K562 (cell line): Measurements from ENCODE around the gene ERVK3-1. TPM values are rescaled to one million over a fixed set of nuclear protein-coding genes. Genes with fewer than 3 reads are reported as not detected.

Experiments
- ATAC-seq: fragments of 200-7000 bp; cut with Tn5 transposase; 3 replicates; pipeline ENCODE4 v1.9.1; 2020; ENCODE audit warnings: moderate library complexity
- BruUV-seq: library from RNA; stranded (reverse); fragments of 400-500 nt; replicated peaks from 2 replicates; lab custom pipeline; 2021; lab: Mats Ljungman, UMichigan
- CTCF ChIA-PET: fragments of 300-600 bp; formaldehyde crosslinking; extraction: SDS; loops from one replicate; lab custom pipeline; 2021; ENCODE audit warnings: low intra/inter-chr PET ratio; lab: Yijun Ruan, JAX
- POLR2A ChIA-PET: fragments of 300-600, 350-650 bp; sonication (Branson Sonifier 250); formaldehyde crosslinking; extraction: SDS; loops from one replicate; lab custom pipeline; 2021; ENCODE audit warnings: antibody characterized with exemption, inconsistent platforms; lab: Yijun Ruan, JAX
- DNase-seq, 4 experiments: peaks; one replicate each; pipeline versions ENCODE4 v3.0.0 to v3.0.0-alpha.2; 2011 to 2018; ENCODE audit warnings: low spot score in 3 of 4, mixed read lengths in 3 of 4; ENCODE audit errors: extremely low read depth in 1 of 4
- FAIRE-seq: peaks from 2 replicates; lab custom pipeline; 2011; peaks lifted over from hg19 to GRCh38; lab: Jason Lieb, UNC
- H2AFZ ChIP-seq: 2 replicates; pipeline ENCODE4 v1.6.0; 2011; ENCODE audit warnings: low read depth, low read length, control low read depth, inconsistent platforms
- H3K27ac ChIP-seq: fragments of 200-600 bp; 3 replicates; pipeline ENCODE4 v1.8.0; 2011; ENCODE audit warnings: low read depth, mild to moderate bottlenecking, control low read depth, inconsistent platforms, low read length, moderate library complexity, mixed read lengths; ENCODE audit errors: extremely low read depth
- H3K27me3 ChIP-seq, 2 experiments: fragments of 300-600 bp in 1 of 2; 2 replicates in 1 of 2; 3 replicates in 1 of 2; pipeline versions ENCODE4 v1.6.0 to v1.8.0; 2011; ENCODE audit warnings: inconsistent platforms in 2 of 2, low read length in 2 of 2, mild to moderate bottlenecking in 1 of 2, mixed read lengths in 1 of 2, moderate library complexity in 1 of 2; ENCODE audit not compliant: control insufficient read depth in 2 of 2, insufficient read depth in 2 of 2
- H3K36me3 ChIP-seq: fragments of 300-600 bp; 3 replicates; pipeline ENCODE4 v1.8.0; 2011; ENCODE audit warnings: mild to moderate bottlenecking, low read length, inconsistent platforms; ENCODE audit not compliant: control insufficient read depth, insufficient read depth
- H3K4me1 ChIP-seq, 2 experiments: fragments of 200-600 bp in 1 of 2; replicated peaks in 1 of 2; 2 replicates in 1 of 2; 3 replicates in 1 of 2; pipeline versions ENCODE4 v1.5.1 to v1.8.0; 2011; ENCODE audit warnings: inconsistent platforms in 2 of 2, low read length in 2 of 2, mild to moderate bottlenecking in 1 of 2, mixed read lengths in 1 of 2, moderate library complexity in 1 of 2; ENCODE audit not compliant: control insufficient read depth in 2 of 2, insufficient read depth in 2 of 2
- H3K4me2 ChIP-seq: 2 replicates; pipeline ENCODE4 v1.6.1; 2011; ENCODE audit warnings: low read length, control low read depth, inconsistent platforms, mixed read lengths; ENCODE audit not compliant: insufficient read depth
- H3K4me3 ChIP-seq: fragments of 200-600 bp; sonication (generic), shearing (Covaris generic); 2 replicates; pipeline ENCODE4 v1.5.1; 2016; ENCODE audit warnings: control low read depth, inconsistent platforms
- H3K79me2 ChIP-seq: fragments of 200-600 bp; 3 replicates; pipeline ENCODE4 v1.8.0; 2011; ENCODE audit warnings: low read length, inconsistent platforms; ENCODE audit not compliant: control insufficient read depth, insufficient read depth
- H3K9ac ChIP-seq, 2 experiments: 2 replicates each; pipeline versions ENCODE4 v1.6.0 to v1.6.1; 2011; ENCODE audit warnings: low read depth in 2 of 2, low read length in 2 of 2, control low read depth in 1 of 2, inconsistent platforms in 1 of 2, mild to moderate bottlenecking in 1 of 2, mixed read lengths in 1 of 2; ENCODE audit not compliant: insufficient read depth in 1 of 2
- H3K9me1 ChIP-seq: one replicate; pipeline ENCODE4 v1.6.0; 2011; ENCODE audit warnings: inconsistent platforms, mild to moderate bottlenecking, low read length, moderate library complexity; ENCODE audit not compliant: control insufficient read depth, insufficient read depth
- H3K9me3 ChIP-seq: replicated peaks from 2 replicates; pipeline ENCODE4 v1.5.1; 2011; ENCODE audit warnings: low read depth, low read length, inconsistent platforms; ENCODE audit not compliant: control insufficient read depth, insufficient read depth
- H4K20me1 ChIP-seq: replicated peaks from 2 replicates; pipeline ENCODE4 v1.6.1; 2011; ENCODE audit warnings: low read length, inconsistent platforms, mixed read lengths; ENCODE audit not compliant: control insufficient read depth, insufficient read depth
- C11orf30 ChIP-seq: fragments of 450-650 bp; IDR thresholded peaks from 2 replicates; pipeline ENCODE4 v1.6.1; 2016; ENCODE audit warnings: low read depth, mild to moderate bottlenecking
- FOS ChIP-seq: IDR thresholded peaks from 3 replicates; pipeline ENCODE4 v1.6.1; 2011; ENCODE audit not compliant: insufficient read length; ENCODE audit errors: extremely low read depth
- FOXJ2 ChIP-seq: fragments of 200-800 bp; sonication (Bioruptor generic); IDR thresholded peaks from 2 replicates; pipeline ENCODE4 v1.6.1; 2016; ENCODE audit warnings: missing genetic modification characterization, missing compliant biosample characterization
- GABPB2 ChIP-seq: fragments of 250-450 bp; sonication (Bioruptor Pico); conservative IDR thresholded peaks from 2 replicates; pipeline ENCODE4 v1.5.1; 2021; ENCODE audit warnings: mild to moderate bottlenecking
- MAFF ChIP-seq: IDR thresholded peaks from 2 replicates; pipeline ENCODE4 v1.6.1; 2012; ENCODE audit warnings: low read length, improper control_type of control experiment
- MAFK ChIP-seq: IDR thresholded peaks from 2 replicates; pipeline ENCODE4 v1.6.1; 2011; ENCODE audit warnings: low read length, improper control_type of control experiment
- MCM5 ChIP-seq: fragments of 450-650 bp; IDR thresholded peaks from 2 replicates; pipeline ENCODE4 v1.6.1; 2016; ENCODE audit warnings: low read depth
- NFE2 ChIP-seq: IDR thresholded peaks from 2 replicates; pipeline ENCODE4 v1.6.1; 2014; ENCODE audit warnings: antibody characterized with exemption, low read depth
- PHB2 ChIP-seq: fragments of 450-650 bp; IDR thresholded peaks from 2 replicates; pipeline ENCODE4 v1.6.1; 2017; ENCODE audit warnings: low read depth
- PRMT5 ChIP-seq: sonication (generic); formaldehyde crosslinking; IDR thresholded peaks from 2 replicates; pipeline ENCODE4 v1.5.0; 2020; ENCODE audit warnings: missing genetic modification reagents
- RBM39 ChIP-seq: fragments of 200-400 bp; formaldehyde crosslinking; optimal IDR thresholded peaks from 2 replicates; pipeline ENCODE3; 2018; ENCODE audit warnings: low read depth, low read length
- RNF219 ChIP-seq: fragments of 250-450 bp; sonication (Bioruptor Pico); IDR thresholded peaks from 2 replicates; pipeline ENCODE4 v1.5.0; 2022; ENCODE audit warnings: mild to moderate bottlenecking
- TBL1XR1 ChIP-seq, 2 experiments: IDR thresholded peaks; 2 replicates each; pipeline ENCODE4 v1.6.1; 2012; ENCODE audit warnings: improper control_type of control experiment in 2 of 2, low read length in 2 of 2, mild to moderate bottlenecking in 1 of 2
- TRIM24 ChIP-seq, 2 experiments: fragments of 450-650 bp; IDR thresholded peaks; 2 replicates each; pipeline ENCODE4 v1.6.1; 2016
- WHSC1 ChIP-seq: IDR thresholded peaks from one replicate; pipeline ENCODE4 v1.6.1; 2012; ENCODE audit warnings: low read length, control low read depth, inconsistent platforms
- ZBED1 ChIP-seq: IDR thresholded peaks from 2 replicates; pipeline ENCODE4 v1.6.1; 2014
- ZNF316 ChIP-seq: fragments of 450-650 bp; IDR thresholded peaks from 2 replicates; pipeline ENCODE4 v1.6.1; 2016
- ZNF444 ChIP-seq: fragments of 250-450 bp; sonication (Bioruptor Pico); IDR thresholded peaks from 2 replicates; pipeline ENCODE4 v1.4.0; 2020; ENCODE audit warnings: mild to moderate bottlenecking, moderate library complexity
- ZNF586 ChIP-seq: fragments of 450-650 bp; formaldehyde crosslinking; conservative IDR thresholded peaks from 2 replicates; pipeline ENCODE4 v1.4.0; 2020; ENCODE audit warnings: mild to moderate bottlenecking, moderate library complexity
- WGBS: fragments of 100-300 bp; shearing (Covaris generic); methylation state at CpG from one replicate; pipeline ENCODE4 v1.1.6; 2016; ENCODE audit warnings: low coverage, mixed read lengths; ENCODE audit not compliant: insufficient coverage; ENCODE audit errors: missing lambda C conversion rate; 5-methylcytosine and 5-hydroxymethylcytosine counted together
- in situ Hi-C: fragments of 300-500 bp; cut with MboI; formaldehyde crosslinking; loops from 4 replicates; pipeline ENCODE4 v1.15.0; 2018; ENCODE audit warnings: inconsistent platforms, mixed read lengths
- intact Hi-C: fragments of 100-400 bp; cut with micrococcal nuclease; formaldehyde crosslinking; loops from 2 replicates; pipeline ENCODE4 v1.14.2; 2022
- polyA plus RNA-seq, 8 experiments: library from polyadenylated mRNA; depleted of rRNA in 4 of 8; stranded (reverse) in 5 of 8; unstranded in 3 of 8; fragments of >200 nt; fragmentation: Nextera tagmentation in 2 of 8; fragmentation: Illumina TruSeq in 1 of 8; extraction: Ambion mirVana in 2 of 8; extraction: Trizol in 1 of 8; gene quantifications; 2 replicates each; pipeline versions ENCODE4 v1.2.1 to v1.2.3, GENCODE V29; 2011 to 2014; ENCODE audit warnings: inconsistent platforms in 1 of 8, missing spikeins in 1 of 8
- total RNA-seq, 7 experiments: library from RNA; depleted of rRNA in 6 of 7; stranded (reverse); fragments of >200 nt in 6 of 7; fragmentation: Illumina TruSeq in 2 of 7; extraction: Trizol in 2 of 7; gene quantifications; 2 replicates each; pipeline versions ENCODE4 v1.2.1 to v1.2.3, GENCODE V29; 2011 to 2021; ENCODE audit warnings: low replicate concordance in 1 of 7

Gene ERVK3-1
- total and polyA plus RNA-seq, 9 of the 15 experiments (the other 6 are each of a cell fraction or from before 2014, with no cell fraction given): 87.6 to 299 (median 119) TPM

GRCh38 chr19:58291943-58292342 lies 13.2 kb upstream of the ERVK3-1 start:
- Histone ChIP-seq H3K79me2 (no peaks in the 10 kb centered on the region; the same call in 2 of the 3 replicates), H3K4me1 (no peaks in the 10 kb centered on the region), H3K4me3 (no peak overlapping the region), H3K27me3 (no peaks in the 10 kb centered on the region), H3K27ac (no peak overlapping the region), H4K20me1 (no peaks in the 10 kb centered on the region), H3K9ac (no peak overlapping the region), H3K9me1 (no peaks in the 10 kb centered on the region), H3K9me3 (peaks cover 11% of the 10 kb centered on the region), H3K36me3 (peaks cover 87% of the 10 kb centered on the region), H3K4me2 (no peak overlapping the region), H2AFZ (no peak overlapping the region)
- TF ChIP-seq C11orf30 (peak; percentile 35; the same call in 1 of the 2 replicates), NFE2 (no peak), MAFF (peak; percentile 17; the same call in 1 of the 2 replicates), FOXJ2 (tag) (no peak), PRMT5 (CRISPR knock-in tag) (no peak), GABPB2 (CRISPR knock-in tag) (no peak), MAFK (peak; percentile 26; the same call in 1 of the 2 replicates), MCM5 (no peak), RBM39 (no peak), TBL1XR1 (IDR thresholded peaks at IDR 0.05; ENCODE audit: low read length in 2 of 2) (no peak), FOS (no peak), ZNF316 (peak; percentile 71), TRIM24 (IDR thresholded peaks at IDR 0.05) (no peak), ZNF586 (CRISPR knock-in tag) (no peak), WHSC1 (no peak), PHB2 (no peak), ZNF444 (CRISPR knock-in tag) (no peak), ZBED1 (no peak), RNF219 (CRISPR knock-in tag) (no peak)
- DNase-seq (no peak), FAIRE-seq (no peak), ATAC-seq (no peak)
- 77% methylated on average over 5 of the region's 7 CpGs for WGBS
- ChIA-PET POLR2A (interaction anchor here (2.1 kb wide), 1 partner anchor 13 kb away, joined by 7 read pairs; the partner anchor contains the start of gene ERVK3-1), CTCF (no interaction called here)
- in situ Hi-C loops: no loop called here
- no TSS peak for BruUV-seq
- intact Hi-C loops: no loop called here
